GM12878 (cell line): ENCODE results near the gene TEX47. TPM values are rescaled to one million over a fixed set of nuclear protein-coding genes. Genes with fewer than 3 reads are reported as not detected.

Experiments
- ATAC-seq: fragments of 200-7000 bp; cut with Tn5 transposase; 3 replicates; pipeline ENCODE4 v1.9.1; 2020; ENCODE audit warnings: mild to moderate bottlenecking, moderate library complexity
- BruUV-seq: library from RNA; stranded (reverse); fragments of 400-500 nt; replicated peaks from 2 replicates; lab custom pipeline; 2021; lab: Mats Ljungman, UMichigan
- CTCF ChIA-PET: fragments of 300-600 bp; sonication (Branson Sonifier 250); formaldehyde crosslinking; extraction: SDS; loops from one replicate; lab custom pipeline; 2021; ENCODE audit warnings: inconsistent platforms; lab: Yijun Ruan, JAX
- POLR2A ChIA-PET: fragments of 350-600 bp; formaldehyde crosslinking; extraction: SDS; loops from one replicate; lab custom pipeline; 2021; ENCODE audit warnings: inconsistent platforms; lab: Charles Lee
- RAD21 ChIA-PET: fragments of 300-600 bp; sonication (Branson Sonifier 250); formaldehyde crosslinking; loops from one replicate; lab custom pipeline; 2023; ENCODE audit warnings: antibody characterized with exemption; ENCODE audit not compliant: unreplicated experiment; lab: Charles Lee
- SMC1A ChIA-PET: fragments of 300-600 bp; sonication (Branson Sonifier 250); formaldehyde crosslinking; loops from one replicate; lab custom pipeline; 2023; ENCODE audit not compliant: unreplicated experiment, uncharacterized antibody; lab: Charles Lee
- DNase-seq: peaks from one replicate; pipeline ENCODE4 v3.0.0-alpha.2; 2011; ENCODE audit warnings: low read depth, low spot score
- FAIRE-seq: peaks from 3 replicates; lab custom pipeline; 2011; peaks lifted over from hg19 to GRCh38; lab: Jason Lieb, UNC
- H2AFZ ChIP-seq: 2 replicates; pipeline ENCODE4 v1.6.0; 2011; ENCODE audit warnings: low read depth, low read length, control low read depth; ENCODE audit not compliant: control insufficient read depth
- H3K27ac ChIP-seq: 2 replicates; pipeline ENCODE4 v1.5.1; 2011; ENCODE audit warnings: control low read depth; ENCODE audit not compliant: control insufficient read depth, insufficient read depth
- H3K27me3 ChIP-seq, 2 experiments: replicated peaks in 1 of 2; 2 replicates each; pipeline versions ENCODE4 v1.6.0 to v1.6.1; 2011; ENCODE audit warnings: low read length in 1 of 2; ENCODE audit not compliant: control insufficient read depth in 2 of 2, insufficient read depth in 2 of 2
- H3K36me3 ChIP-seq, 2 experiments: 2 replicates each; pipeline ENCODE4 v1.5.1; 2011; ENCODE audit warnings: low read length in 1 of 2; ENCODE audit not compliant: control insufficient read depth in 2 of 2, insufficient read depth in 2 of 2
- H3K4me1 ChIP-seq: 2 replicates; pipeline ENCODE4 v1.6.1; 2011; ENCODE audit warnings: mild to moderate bottlenecking, low read length, moderate library complexity, mixed read lengths; ENCODE audit not compliant: control insufficient read depth, insufficient read depth
- H3K4me2 ChIP-seq: 2 replicates; pipeline ENCODE4 v1.6.0; 2011; ENCODE audit warnings: control low read depth; ENCODE audit not compliant: control insufficient read depth, insufficient read depth
- H3K4me3 ChIP-seq: fragments of 200-600 bp; sonication (generic); 2 replicates; pipeline ENCODE4 v1.5.1; 2016
- H3K79me2 ChIP-seq: 2 replicates; pipeline ENCODE4 v1.6.0; 2011; ENCODE audit warnings: low read length; ENCODE audit not compliant: control insufficient read depth, insufficient read depth
- H3K9ac ChIP-seq: 2 replicates; pipeline ENCODE4 v1.8.0; 2011; ENCODE audit warnings: low read length, control low read depth, mixed read lengths; ENCODE audit not compliant: control insufficient read depth, insufficient read depth
- H3K9me3 ChIP-seq: replicated peaks from 3 replicates; pipeline ENCODE4 v1.5.1; 2011; ENCODE audit warnings: mild to moderate bottlenecking, low read length; ENCODE audit not compliant: control insufficient read depth, insufficient read depth
- H4K20me1 ChIP-seq: 2 replicates; pipeline ENCODE4 v1.6.0; 2011; ENCODE audit not compliant: control insufficient read depth, insufficient read depth
- POLR2A ChIP-seq: IDR thresholded peaks from 2 replicates; pipeline ENCODE4 v1.6.1; 2011; ENCODE audit warnings: low read depth, mild to moderate bottlenecking, low read length
- RAD21 ChIP-seq: IDR thresholded peaks from 2 replicates; pipeline ENCODE4 v1.6.1; 2011; ENCODE audit warnings: mild to moderate bottlenecking, low read depth, low read length, moderate library complexity; ENCODE audit not compliant: insufficient read depth
- RAD51 ChIP-seq: fragments of 450-650 bp; IDR thresholded peaks from 2 replicates; pipeline ENCODE4 v1.6.1; 2016; ENCODE audit warnings: moderate library complexity, mild to moderate bottlenecking, inconsistent platforms
- RFX5 ChIP-seq: IDR thresholded peaks from 2 replicates; pipeline ENCODE4 v1.6.1; 2011; ENCODE audit warnings: low read depth, low read length, improper control_type of control experiment
- STAT1 ChIP-seq: fragments of 450-650 bp; conservative IDR thresholded peaks from 2 replicates; pipeline ENCODE4 v1.6.1; 2014; ENCODE audit warnings: antibody characterized with exemption, mild to moderate bottlenecking
- SUZ12 ChIP-seq: fragments of 200-600 bp; sonication (generic); IDR thresholded peaks from one replicate; pipeline ENCODE4 v1.6.1; 2018; ENCODE audit warnings: antibody characterized with exemption, mild to moderate bottlenecking; ENCODE audit not compliant: unreplicated experiment
- WGBS: methylation state at CpG from one replicate; pipeline ENCODE4 v1.1.6; 2016; ENCODE audit warnings: low lambda C conversion rate; ENCODE audit not compliant: insufficient replicate concordance, insufficient coverage; ENCODE audit errors: missing lambda C conversion rate; 5-methylcytosine and 5-hydroxymethylcytosine counted together
- in situ Hi-C: fragments of 300-500 bp; cut with MboI; formaldehyde crosslinking; loops from 9 replicates; pipeline ENCODE4 v1.14.3; 2018; ENCODE audit warnings: mixed read lengths
- intact Hi-C: fragments of 100-400 bp; cut with micrococcal nuclease; formaldehyde crosslinking; loops from one replicate; pipeline ENCODE4 v1.14.2; 2022; ENCODE audit not compliant: unreplicated experiment
- polyA plus RNA-seq, 11 experiments: library from polyadenylated mRNA; depleted of rRNA in 4 of 11; unstranded in 6 of 11; stranded (reverse) in 5 of 11; fragments of >200 nt; fragmentation: Nextera tagmentation in 4 of 11; fragmentation: Illumina TruSeq in 1 of 11; extraction: Ambion mirVana in 4 of 11; extraction: Trizol in 1 of 11; gene quantifications; 1 replicate in 1 of 11; 2 replicates in 10 of 11; pipeline versions ENCODE4 v1.2.1 to v1.2.3, GENCODE V29; 2011 to 2016; ENCODE audit warnings: inconsistent platforms in 2 of 11, missing spikeins in 2 of 11, low read depth in 1 of 11
- total RNA-seq, 4 experiments: library from RNA; depleted of rRNA in 3 of 4; stranded (reverse); fragments of >200 nt in 3 of 4; fragmentation: Illumina TruSeq in 1 of 4; extraction: Trizol in 1 of 4; gene quantifications; 2 replicates each; pipeline versions ENCODE4 v1.2.1 to v1.2.3, GENCODE V29; 2013 to 2021

TEX47 gene
- total and polyA plus RNA-seq, 10 of the 15 experiments (the other 5 are each of a cell fraction or from before 2014, with no cell fraction given), result not detected

- no peak for TF ChIP-seq STAT1
Observed at GRCh38 chr7:88761779-88762178, 33.8 kb downstream of the TEX47 start (continued).

GRCh38 chr7:88760136-88760515 is 35.4 kb downstream of the TEX47 start:
- no peak for TF ChIP-seq RAD21
- no peak for TF ChIP-seq POLR2A
- no peak for TF ChIP-seq RAD51
- in situ Hi-C loops (no loop called here), intact Hi-C loops (no loop called here)
- no peaks in the 10 kb centered on the region for H3K9me3 ChIP-seq
- no peaks in the 10 kb centered on the region for H4K20me1 ChIP-seq
- DNase-seq (no peak), FAIRE-seq (no peak), ATAC-seq (peak; percentile 22; the same call in 1 of the 3 replicates)
- no peak overlapping the region for H3K4me3 ChIP-seq
- WGBS, result 21% methylated on average over 6 of the region's 6 CpGs
- H3K79me2 ChIP-seq, result no peaks in the 10 kb centered on the region
- peaks cover 3 to 4% of the 10 kb centered on the region in 2 experiments; a peak in 2 of 4 replicates for H3K27me3 ChIP-seq
- no peaks in the 10 kb centered on the region for H3K4me1 ChIP-seq
- CTCF ChIA-PET, result no interaction called here
- POLR2A ChIA-PET, result no interaction called here
- H2AFZ ChIP-seq, result no peak overlapping the region
- SMC1A ChIA-PET, result no interaction called here
- RAD21 ChIA-PET, result no interaction called here
- H3K9ac ChIP-seq, result no peak overlapping the region
- no peaks in the 10 kb centered on the region for H3K36me3 ChIP-seq
- H3K4me2 ChIP-seq, result no peak overlapping the region
- no TSS peak for BruUV-seq
- no peak overlapping the region for H3K27ac ChIP-seq

GRCh38 chr7:88759230-88760135 is 36.1 kb downstream of the TEX47 start, which contains the start of gene ZNF804B:
ZNF804B (plus strand) TSS chr7:88759700; CDS start chr7:88759977, 277 bp downstream.
- 50% methylated on average over 55 of the region's 74 CpGs for WGBS
- no peaks in the 10 kb centered on the region for H4K20me1 ChIP-seq
- SMC1A ChIA-PET, result no interaction called here
- H3K4me3 ChIP-seq, result no peak within 1 kb of the TSS
- DNase-seq, result no peak
- peaks cover 3 to 4% of the 10 kb centered on the region in 2 experiments; a peak in 2 of 4 replicates for H3K27me3 ChIP-seq
- POLR2A ChIA-PET, result no interaction called here
- RAD21 ChIA-PET, result no interaction called here
- no peak within 1 kb of the TSS for H3K9ac ChIP-seq
- no peak for FAIRE-seq
- no peak within 1 kb of the TSS for H3K27ac ChIP-seq
- H3K4me1 ChIP-seq, result no peaks in the 10 kb centered on the region
- TF ChIP-seq SUZ12 (peak; percentile 50), RFX5 (no peak)
- no peaks in the 10 kb centered on the region for H3K9me3 ChIP-seq
- no peak within 1 kb of the TSS for H3K4me2 ChIP-seq
- intact Hi-C loops, result no loop called here
- BruUV-seq, result no TSS peak
- CTCF ChIA-PET, result no interaction called here
- no peak within 1 kb of the TSS for H2AFZ ChIP-seq
- in situ Hi-C loops, result no loop called here
- H3K79me2 ChIP-seq, result no peaks in the 10 kb centered on the region
- ATAC-seq, result peak; percentile 73
- H3K36me3 ChIP-seq, result no peaks in the 10 kb centered on the region
